Measurements from ENCODE around the gene PPID.

GRCh38 chr4:158673633-158674032 is 49.6 kb downstream of the PPID start:
- TF ChIP-seq CTCF (IDR thresholded peaks at IDR 0.05) (no peak), ZFX (IDR thresholded peaks at IDR 0.05; ENCODE audit: borderline replicate concordance) (no peak)

Measured in 22Rv1 (cell line).